Measurements from ENCODE around the gene ACSL5.
"Not testable (repeated sequence)": the region's sequence is repeated elsewhere in the genome, so short reads cannot be mapped to it uniquely, and the experiment has no call there.

The ACSL5 gene

DNA sequence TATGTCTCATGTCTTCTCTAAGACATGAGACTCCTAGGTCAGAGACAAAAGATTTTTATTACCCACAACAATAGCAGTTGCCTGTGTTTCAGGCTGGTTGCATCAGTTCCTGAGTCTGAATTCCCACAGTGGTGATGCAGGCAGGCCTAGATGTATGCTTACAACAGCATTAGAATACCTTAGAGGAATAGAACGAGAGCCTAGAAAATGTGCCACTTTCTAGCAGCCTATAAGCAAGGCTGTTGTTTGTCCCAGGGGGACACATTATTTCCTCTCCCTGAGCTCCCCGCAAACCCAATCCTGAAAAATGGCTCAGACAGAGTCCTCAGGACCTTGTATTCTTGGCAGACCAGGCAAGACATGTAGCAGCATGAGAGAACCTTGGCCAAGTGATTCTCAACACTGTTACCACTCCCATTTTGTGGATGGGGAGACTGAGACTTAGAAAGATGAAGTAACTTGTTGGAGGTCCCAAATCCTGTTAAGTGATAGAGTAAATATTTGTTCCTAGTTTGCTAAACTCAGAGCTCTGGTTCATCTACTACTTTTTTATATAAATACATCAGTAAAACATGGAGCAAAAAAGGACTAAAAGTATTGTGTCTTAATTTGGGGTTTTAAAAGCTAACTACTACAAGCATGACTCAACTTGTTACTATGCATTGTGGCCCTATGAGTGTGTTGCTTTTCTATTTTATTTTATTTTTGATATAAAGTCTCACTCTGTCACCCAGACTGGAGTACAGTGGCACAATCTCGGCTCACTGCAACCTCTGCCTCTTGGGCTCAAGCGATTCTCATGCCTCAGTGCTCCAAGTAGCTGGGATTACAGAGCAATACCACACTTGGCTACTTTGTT lies 87.3 kb downstream of the ACSL5 start:
- no peak for DNase-seq (ENCODE audit: low spot score)

DNA sequence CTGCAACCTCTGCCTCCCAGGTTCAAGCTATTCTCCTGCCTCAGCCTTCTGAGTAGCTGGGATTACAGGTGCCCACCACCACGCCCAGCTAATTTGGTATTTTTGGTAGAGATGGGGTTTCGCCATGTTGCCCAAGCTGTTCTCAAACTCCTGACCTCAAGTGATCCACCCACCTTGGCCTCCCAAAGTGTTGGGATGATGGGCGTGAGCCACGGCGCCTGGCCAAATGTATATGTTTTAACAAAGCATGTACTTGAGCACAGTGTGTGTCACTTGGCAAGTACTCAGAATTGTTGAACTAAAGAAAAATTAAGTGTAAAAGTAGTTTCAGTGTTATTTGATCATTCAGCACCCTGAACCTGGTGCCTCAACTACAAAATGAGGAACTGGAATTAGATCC lies 90.2 kb downstream of the ACSL5 start:
- DNase-seq (ENCODE audit: low spot score) = not testable (repeated sequence)

DNA sequence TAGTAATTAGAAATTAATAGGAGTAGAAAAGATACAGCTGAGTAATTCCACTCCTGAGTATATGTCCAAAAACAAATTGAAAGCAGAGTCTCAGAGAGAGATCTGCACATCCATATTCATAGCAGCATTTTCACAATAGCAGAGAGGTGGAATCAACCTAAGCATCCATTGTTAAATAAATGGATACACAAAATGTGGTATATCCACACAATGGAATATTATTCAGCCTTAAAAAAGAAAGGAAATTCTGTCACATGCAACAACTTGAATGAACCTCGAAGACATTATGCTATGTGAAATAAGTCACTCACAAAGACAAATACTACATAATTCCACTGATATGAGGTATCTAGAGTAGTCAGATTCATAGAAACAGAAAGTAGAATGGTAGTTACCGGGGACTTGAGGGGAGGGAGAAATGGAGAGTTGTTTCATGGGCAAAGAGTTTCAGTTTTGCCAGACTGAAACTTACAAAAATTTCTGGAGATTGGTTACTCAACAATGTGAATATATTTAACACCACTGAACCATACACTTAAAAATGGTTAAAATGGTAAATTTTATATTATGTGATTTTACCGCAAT lies 91.5 kb downstream of the ACSL5 start:
- DNase-seq (ENCODE audit: low spot score) = no peak

DNA sequence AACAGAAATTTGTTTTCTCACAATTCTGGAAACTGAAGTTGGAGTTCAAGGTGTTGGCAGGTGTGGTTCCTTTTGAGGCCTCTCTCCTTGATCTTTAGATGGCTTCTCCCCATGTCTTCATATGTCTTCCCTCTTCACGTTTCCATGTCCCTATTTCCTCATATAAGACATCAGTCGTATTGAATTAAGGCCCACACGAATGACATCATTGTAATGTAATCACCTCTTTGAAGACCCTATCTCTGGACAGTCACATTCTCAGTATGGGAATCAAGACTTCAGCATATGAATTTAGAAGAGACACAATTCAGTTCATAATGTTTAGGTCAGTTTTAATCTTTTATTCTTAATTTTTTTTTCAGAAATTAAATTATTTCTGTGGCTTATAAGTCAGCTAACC lies 92.9 kb downstream of the ACSL5 start:
- no peak for DNase-seq (ENCODE audit: low spot score)

DNA sequence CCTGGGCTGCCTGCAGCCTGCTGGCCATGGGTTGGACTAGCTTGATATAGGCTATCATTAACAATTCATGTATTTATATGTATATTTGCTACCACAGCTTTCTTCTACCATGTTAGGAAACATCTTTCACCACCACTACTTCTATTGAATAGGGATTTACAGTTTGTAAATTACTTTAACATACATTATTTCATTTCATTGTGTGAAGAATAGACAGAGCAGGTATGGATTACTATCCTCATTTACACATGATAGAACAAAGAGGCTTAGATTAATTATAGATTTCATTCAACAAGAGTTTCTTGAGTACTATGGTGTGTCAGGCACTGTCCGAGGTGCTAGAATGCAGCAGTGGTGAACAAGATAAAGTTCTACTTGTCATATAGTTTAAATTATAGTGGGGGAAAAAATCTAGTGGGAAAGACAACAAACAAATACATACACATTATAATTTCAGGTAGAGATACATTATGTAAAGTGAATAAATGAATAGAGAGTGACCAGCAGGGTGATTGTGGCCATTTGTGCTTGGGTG lies 93.7 kb downstream of the ACSL5 start:
- DNase-seq (ENCODE audit: low spot score) = no peak

DNA sequence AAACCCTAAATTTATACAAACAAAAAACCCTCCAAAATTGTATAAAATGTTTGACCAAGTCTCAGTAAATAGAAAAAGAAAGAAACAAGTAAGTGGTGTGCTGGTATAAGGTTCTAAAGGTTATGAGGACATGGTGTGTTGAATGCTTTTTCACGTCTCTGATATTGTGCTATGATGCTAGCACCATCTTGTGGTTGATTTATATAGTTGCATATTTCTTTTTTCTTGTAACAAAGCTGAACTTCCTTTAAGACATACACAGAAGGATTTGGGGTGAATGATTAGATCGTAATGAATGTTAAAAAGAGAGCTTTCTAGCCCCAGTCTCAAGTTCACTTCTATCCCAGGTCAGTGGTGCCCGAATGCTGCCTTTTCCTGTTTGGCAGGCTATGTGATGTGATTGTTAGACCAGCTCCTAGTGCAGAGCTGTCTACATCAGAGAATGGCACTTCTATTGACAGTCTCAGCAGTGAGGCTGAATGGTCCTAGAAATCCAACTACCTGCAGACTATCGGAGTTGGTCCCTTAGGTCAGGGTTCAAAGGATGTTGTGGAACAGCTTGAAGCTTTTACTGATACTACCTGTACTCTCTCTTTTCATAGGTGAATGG lies 98.1 kb downstream of the ACSL5 start:
- peak; percentile 61 for DNase-seq (ENCODE audit: low spot score)

DNA sequence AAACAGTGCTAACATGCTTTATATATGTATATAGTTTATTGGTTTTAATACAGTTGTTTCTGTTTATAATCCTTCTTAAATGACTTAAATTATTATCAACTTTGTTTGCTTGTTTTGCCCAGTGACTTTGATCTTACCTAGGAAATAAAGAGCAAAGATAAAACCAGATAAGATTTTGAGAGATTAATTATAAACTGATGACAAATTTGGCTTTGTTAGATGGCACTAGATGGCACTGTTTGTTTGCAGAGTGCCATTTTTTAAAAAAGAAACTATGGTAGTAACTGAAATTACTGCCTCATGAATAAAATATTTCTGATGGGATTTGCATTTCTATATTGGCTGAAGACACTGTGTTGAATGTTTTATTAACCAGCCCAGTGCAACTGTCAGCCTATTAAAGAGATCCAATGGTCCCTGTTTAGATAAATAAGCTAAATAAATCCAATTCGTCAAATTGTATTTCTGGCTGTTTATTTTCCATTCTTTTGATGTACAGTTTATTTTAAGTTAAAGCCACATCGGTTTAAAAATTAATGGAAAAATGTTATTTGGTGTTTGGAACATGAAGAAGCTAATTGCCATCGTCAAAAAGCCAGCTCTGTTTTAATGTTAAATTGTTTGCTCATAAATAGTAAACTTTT lies 101.8 kb downstream of the ACSL5 start:
- DNase-seq (ENCODE audit: low spot score) = no peak

All from hematopoietic multipotent progenitor cell treated with erythropoietin and hydrocortisone succinate and interleukin-3 and kit ligand, for 15 days (in vitro differentiated cells).